ENCODE measurements around the gene LCN1.
"Not testable (repeated sequence)": the region's sequence is repeated elsewhere in the genome, so short reads cannot be mapped to it uniquely, and the experiment has no call there.

LCN1 gene

DNA sequence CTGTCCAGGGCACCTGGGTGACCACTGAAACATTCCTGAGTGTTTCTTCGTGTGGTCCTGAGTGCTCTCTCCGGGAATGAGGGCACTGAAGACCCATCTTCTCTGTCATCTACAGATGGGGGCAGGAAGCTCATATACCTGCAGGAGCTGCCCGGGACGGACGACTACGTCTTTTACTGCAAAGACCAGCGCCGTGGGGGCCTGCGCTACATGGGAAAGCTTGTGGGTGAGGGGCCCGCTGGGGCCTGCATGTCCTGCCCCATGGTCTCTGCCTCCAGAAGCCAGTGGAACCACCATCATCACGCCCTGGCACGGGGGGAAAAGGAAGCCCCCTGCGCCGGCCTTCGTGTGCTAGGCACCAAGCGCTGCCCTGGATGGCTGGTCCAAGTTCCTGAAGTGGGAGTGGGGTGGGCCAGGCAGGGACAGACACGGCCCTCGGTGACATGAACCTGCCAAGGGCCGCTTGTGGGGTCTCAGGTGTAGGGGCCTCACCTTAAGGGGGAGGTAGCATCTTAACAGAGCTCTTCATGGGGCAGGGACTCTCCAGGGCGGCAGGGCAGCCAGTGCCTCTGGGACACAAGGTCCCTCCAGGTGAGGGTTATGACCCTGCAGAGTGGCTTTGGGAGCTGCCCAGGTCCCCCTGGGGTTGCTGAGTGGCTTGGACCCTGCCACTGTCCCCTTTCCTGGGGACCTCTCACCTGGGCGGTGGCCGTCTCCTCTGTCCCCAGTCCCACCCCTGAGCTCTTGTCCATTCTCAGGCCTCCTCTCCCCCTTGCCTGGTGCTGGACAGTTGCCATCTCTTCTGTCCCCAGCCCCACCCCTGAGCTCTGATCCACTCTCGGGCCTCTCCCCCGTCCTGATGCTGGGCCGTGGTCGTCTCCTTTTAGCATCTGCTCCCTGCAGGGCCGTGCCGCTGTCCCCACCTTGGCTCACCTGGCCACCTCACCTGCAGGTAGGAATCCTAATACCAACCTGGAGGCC lies 26.8 kb downstream of the LCN1 start:
- DNase-seq (ENCODE audit: low spot score): no peak

GRCh38 chr9:135549478-135550343 lies 28.5 kb downstream of the LCN1 start:
- DNase-seq (ENCODE audit: low spot score): not testable (repeated sequence)

- DNase-seq (ENCODE audit: low spot score): no peak
Observed at GRCh38 chr9:135550344-135550918, 29.2 kb downstream of the LCN1 start.

GRCh38 chr9:135551031-135551430 lies 29.8 kb downstream of the LCN1 start:
- no peak for DNase-seq (ENCODE audit: low spot score)

- no peak for DNase-seq (ENCODE audit: low spot score)
Observed at GRCh38 chr9:135551456-135551855, 30.2 kb downstream of the LCN1 start.

DNA sequence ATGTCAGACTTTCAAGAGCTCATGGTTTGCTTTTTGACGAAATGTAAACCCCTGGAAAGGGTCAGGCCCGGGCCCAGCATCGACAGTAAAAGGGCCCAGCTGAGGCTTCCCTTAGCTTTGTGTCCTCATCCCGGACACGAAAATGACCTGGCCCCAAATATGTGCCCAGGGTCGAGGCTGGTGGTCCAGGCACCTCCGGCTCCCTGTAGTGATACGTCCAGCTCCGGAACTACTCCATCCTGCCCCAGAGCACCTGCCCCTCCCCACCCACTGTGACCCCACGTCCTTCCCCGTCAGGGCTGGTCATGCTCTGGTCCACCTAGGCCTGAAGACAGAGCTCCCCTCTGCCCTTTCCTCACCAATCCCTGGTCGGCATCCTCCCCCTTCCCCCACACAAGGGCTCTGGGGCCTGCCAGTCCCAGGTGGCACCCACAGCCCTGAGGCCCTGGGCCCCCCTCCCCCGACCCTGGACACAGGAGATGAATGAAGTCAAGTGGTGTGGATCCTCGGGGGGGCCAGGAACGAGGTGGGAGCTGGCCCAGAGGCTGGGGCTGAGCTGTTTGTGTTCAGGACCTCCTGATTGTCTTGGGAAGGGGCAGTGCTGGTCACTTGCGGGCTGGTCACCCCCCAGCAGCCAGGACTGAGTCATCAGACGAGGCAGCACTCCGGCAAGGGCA lies 30.9 kb downstream of the LCN1 start:
- no peak for DNase-seq (ENCODE audit: low spot score)

DNA sequence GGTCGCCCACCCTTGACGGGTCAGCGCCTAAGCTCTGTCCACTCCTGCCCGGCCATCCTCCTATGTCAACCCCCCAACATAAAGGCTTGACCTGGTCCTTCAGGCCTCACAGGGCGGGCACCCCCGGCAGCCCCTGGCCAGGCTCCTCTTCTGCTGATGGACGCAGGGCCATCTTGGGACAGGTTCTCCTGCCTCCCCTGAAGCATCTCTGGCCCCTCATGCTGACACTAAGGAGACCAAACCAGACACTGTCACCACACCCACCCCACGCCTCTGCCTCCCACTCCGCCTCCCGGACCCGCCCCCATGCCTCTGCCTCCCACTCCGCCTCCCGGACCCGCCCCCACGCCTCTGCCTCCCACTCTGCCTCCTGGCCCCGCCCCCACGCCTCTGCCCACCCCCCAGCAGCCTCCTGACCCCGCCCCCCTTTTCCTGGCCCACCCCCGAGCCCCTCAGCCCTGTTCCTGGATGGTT lies 31.5 kb downstream of the LCN1 start:
- DNase-seq (ENCODE audit: low spot score): no peak

DNA sequence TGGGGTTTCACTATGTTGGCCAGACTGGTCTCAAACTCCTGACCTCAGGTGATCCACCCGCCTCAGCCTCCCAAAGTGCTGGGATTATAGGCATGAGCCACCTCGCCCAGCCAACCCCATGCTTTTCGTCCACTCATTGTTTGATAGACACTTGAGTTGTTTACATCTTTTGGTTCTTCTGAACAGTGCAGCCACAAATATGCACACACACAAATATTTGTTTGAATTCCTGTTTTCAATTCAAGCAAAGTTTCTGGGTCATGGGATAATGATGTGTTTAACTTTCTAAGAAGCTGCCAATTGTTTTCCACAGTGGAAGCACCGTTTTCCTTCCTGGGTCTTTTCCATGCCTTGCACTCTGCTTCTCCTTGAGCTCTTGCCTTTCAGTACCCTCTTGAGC lies 33.5 kb downstream of the LCN1 start:
- DNase-seq (ENCODE audit: low spot score): no peak

DNA sequence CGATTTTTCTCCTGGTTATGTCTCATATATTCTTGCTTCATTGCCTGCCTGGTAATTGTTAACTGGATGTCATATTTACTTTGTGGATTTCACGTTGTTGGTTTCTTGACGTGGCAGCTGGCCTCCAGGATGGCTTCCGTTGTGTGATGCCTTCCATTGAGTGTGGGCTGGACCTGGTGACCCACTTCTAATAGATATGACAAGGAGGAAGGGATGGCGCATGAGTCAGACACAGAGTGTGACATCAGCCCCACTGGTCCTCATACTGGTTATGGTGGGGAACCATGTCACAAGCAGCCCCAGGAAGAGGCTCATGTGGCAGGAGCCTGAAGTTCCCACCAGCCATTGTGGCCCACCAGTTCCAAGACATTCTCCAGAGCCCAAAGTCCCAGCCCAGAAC lies 34.0 kb downstream of the LCN1 start:
- DNase-seq (ENCODE audit: low spot score): no peak

- DNase-seq (ENCODE audit: low spot score): no peak
Observed at GRCh38 chr9:135555910-135556309, 34.7 kb downstream of the LCN1 start.

DNA sequence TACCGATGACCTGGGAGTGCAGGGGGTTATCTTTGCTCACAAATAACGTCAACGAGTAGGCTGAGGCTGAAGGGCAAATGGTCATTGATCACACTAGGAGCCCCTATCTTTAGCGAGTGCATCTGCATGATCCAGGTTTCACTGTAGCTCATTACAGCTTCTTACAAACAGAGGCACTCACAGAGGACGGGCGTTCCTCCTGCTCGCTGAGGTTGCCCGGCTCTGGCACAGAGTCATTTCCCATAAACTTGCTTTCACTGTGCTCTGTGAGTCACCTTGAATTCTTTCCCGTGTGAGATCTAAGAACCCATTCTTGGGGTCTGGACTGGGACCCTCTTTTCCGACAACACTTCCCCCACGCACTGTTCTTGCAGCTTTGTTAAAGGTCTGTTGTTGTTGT lies 38.4 kb downstream of the LCN1 start:
- DNase-seq (ENCODE audit: low spot score): no peak

GRCh38 chr9:135561391-135562234 lies 40.4 kb downstream of the LCN1 start, which contains the start of gene PAEP:
Gene PAEP (plus strand): TSS chr9:135561756.
- DNase-seq (ENCODE audit: low spot score): no peak

GRCh38 chr9:135562235-135562745 lies 41.0 kb downstream of the LCN1 start:
- DNase-seq (ENCODE audit: low spot score): no peak

- no peak for DNase-seq (ENCODE audit: low spot score)
Observed at GRCh38 chr9:135563039-135563476, 41.8 kb downstream of the LCN1 start.

DNA sequence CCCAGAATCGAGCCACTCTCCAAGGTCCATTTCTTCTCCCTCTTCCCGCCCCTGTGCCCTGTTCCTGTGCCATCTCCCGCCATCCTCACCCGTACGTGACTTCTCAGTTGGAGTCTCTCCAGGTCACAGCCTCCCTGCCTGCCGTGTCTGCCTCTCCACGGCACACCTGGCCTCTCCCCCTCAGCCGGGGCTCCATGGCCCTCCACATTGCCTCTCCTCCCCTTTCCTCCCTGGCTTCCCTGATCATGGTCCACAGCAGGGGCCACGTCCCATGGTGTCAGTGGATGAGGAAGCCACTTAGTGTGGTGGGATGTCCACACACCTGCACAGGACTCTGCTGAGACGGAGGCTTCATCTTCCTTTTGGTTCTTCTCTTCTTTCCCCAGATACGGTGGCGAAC lies 42.6 kb downstream of the LCN1 start:
- no peak for DNase-seq (ENCODE audit: low spot score)

DNA sequence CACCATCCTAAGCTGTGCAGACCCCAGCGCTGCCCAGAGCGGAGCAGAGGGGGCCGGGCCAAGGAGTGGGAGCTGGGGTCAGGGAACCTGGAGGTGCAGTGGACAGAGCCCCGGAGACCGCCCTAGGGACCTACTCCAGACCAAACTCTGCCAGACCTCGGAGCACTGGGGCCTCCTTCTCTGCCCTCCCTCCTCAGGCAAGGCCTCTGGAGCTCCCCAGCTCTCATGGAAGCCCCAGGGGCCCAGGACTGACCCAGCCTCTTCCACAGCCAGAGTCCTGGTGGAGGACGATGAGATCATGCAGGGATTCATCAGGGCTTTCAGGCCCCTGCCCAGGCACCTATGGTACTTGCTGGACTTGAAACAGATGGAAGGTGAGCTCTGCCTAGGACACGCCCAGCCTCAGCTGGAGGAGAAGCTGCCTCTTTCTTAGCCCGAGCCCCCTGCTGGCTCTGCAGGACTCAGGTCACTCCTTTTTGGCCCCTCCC lies 43.9 kb downstream of the LCN1 start:
- DNase-seq (ENCODE audit: low spot score): no peak

GRCh38 chr9:135565636-135566035 lies 44.4 kb downstream of the LCN1 start:
- no peak for DNase-seq (ENCODE audit: low spot score)

GRCh38 chr9:135566552-135566951 lies 45.3 kb downstream of the LCN1 start:
- DNase-seq (ENCODE audit: low spot score): no peak

- no peak for DNase-seq (ENCODE audit: low spot score)
Observed at GRCh38 chr9:135567311-135567710, 46.1 kb downstream of the LCN1 start.

DNA sequence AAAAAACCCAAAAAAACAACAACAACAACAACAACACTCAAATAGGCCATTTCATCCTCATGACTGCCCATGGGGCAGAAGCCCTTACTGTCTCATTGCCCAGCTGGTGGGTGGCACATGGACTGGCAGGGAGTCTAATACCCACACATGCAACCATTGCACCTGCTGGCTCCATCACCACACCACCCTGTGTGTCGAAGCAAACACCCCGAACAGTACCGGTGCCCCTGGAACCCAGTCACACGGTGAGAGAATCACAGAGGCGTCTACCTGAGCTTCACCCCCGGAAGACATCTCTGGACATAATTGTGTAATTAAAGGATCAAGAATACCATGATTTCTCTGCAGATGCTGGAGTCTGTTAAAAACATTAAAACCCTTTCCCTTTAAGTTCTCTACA lies 46.8 kb downstream of the LCN1 start:
- DNase-seq (ENCODE audit: low spot score): no peak
